ENCODE results near the gene PKD1L1.

PKD1L1 gene

GRCh38 chr7:47792521-47793121 is 155.6 kb downstream of the PKD1L1 start:
- DNase-seq (ENCODE audit: low read depth in 2 of 2), result no peak

- DNase-seq (ENCODE audit: low read depth in 2 of 2), result no peak
Measured at GRCh38 chr7:47791682-47792081, 156.6 kb downstream of the PKD1L1 start.

DNA sequence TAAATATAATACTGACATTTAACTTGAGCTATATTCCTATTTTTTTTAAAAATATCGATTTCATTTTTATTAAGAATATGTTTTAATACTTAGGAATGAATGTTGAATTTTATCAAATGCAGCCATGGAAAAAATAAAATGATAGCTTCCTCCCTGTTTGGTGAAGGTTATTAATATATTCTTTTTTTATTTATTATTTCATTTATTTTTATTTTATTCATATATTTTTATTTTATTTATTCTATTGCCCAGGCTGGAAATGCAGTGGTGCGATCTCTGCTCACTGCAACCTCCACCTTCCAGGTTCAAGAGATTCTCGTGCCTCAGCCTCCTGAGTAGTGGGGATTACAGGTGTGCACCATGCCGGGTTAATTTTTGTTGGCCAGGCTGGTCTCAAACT is 160.2 kb downstream of the PKD1L1 start:
- DNase-seq (ENCODE audit: low read depth in 2 of 2), result no peak

GRCh38 chr7:47787249-47788069 is 160.8 kb downstream of the PKD1L1 start:
- no peak for DNase-seq (ENCODE audit: low read depth in 2 of 2)

GRCh38 chr7:47786557-47787248 is 161.6 kb downstream of the PKD1L1 start:
- DNase-seq (ENCODE audit: low read depth in 2 of 2), result no peak

DNA sequence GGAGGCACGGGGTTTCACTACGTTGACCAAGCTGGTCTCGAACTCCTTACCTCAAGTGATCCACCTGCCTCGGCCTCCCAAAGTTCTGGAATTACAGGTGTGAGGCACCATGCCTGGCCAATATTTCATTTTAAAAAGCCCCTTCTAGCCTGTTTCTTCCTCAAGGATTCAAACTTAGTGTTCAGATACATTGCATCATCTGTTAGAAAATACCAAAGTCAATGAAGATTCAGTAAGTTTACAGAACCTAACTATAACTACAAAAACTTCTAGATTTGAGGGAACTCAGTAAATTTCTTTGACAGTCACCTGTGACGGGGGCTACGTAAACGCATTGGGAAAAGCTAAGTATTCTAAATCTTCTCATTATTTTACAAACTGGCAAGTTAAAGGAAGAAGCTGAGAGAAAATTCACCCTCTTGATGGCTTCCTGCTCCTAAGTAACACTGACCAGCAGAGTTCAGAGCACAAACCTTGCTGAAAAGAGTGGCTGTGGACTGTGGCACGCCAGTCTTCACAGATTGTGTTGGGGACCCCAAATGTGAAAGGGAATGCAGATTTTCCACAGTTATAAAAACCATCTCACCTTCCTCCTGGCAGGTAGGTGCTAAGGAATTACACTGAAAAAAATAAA is 162.2 kb downstream of the PKD1L1 start:
- no peak for DNase-seq (ENCODE audit: low read depth in 2 of 2)

DNA sequence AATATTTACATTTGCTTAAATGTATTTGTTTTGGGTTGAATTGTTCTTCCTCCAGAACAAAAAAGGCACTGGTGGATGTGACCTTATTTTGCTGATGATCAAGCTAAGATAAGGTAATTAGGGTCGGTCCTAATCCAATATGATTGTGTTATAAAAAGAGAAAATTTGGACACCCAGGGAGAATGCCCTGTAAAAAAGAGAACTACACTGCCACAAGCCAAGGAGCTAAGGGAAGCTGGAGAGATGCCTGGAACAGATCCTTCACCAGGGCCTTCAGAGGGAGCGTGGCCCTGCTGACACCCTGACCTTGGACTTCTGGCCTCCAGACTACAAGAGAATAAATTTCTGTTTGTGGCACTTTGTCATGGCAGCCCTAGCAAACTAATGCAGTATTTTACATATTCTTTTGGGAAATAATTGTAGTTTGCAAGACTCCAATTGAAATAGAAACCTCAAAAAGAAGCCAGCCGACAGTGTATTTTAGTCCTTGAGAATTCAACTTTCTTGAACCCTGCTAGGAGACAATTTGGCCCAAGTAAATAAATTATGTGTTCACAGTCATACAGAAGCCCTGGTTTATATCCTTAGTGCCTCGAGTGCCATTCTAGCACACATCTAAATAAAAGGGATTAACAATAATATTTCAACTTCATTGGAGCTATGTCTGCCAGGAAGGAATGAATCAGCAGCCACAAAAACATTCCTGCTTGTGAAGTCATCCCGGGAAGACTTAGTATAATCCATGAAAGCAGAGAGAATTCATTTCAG is 164.6 kb downstream of the PKD1L1 start:
- no peak for DNase-seq (ENCODE audit: low read depth in 2 of 2)

GRCh38 chr7:47782792-47783191 is 165.5 kb downstream of the PKD1L1 start:
- DNase-seq (ENCODE audit: low read depth in 2 of 2), result no peak

DNA sequence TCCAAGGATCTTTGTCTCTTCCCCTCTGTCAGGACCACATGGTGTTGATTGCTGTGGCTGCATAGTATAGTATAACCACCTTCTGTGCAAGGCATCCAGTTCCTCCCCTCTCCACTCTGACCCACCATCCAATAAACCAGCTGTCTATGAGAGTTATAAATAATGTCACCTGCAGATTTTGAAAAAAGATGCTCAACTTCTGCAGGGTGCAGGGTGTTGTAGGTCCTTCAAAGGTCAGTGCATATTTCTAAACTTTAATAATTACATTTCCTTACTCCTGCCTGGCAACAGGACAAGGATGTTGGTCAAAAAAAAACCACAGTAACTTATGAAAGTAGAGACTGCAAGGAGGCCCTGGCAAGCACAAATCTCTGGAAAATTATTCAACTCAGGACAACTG is 166.2 kb downstream of the PKD1L1 start:
- no peak for DNase-seq (ENCODE audit: low read depth in 2 of 2)

DNA sequence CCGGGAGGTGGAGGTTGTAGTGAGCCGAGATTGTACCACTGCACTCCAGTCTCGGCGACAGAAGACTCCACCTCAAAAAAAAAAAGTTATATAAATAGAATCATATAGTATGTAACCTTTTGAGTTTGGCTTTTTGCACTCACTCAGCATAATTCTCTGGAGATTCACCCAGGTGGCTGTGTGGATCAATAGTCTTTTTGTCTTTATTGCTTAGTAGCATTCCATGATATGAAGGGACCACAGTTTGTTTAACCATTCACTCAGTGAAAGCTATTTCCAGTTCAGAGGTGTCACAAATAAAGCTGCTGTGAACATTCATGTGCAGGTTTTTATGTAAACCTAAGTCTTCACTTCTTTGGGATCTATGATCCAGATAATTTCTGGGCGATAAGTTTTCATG is 167.7 kb downstream of the PKD1L1 start:
- no peak for DNase-seq (ENCODE audit: low read depth in 2 of 2)

DNA sequence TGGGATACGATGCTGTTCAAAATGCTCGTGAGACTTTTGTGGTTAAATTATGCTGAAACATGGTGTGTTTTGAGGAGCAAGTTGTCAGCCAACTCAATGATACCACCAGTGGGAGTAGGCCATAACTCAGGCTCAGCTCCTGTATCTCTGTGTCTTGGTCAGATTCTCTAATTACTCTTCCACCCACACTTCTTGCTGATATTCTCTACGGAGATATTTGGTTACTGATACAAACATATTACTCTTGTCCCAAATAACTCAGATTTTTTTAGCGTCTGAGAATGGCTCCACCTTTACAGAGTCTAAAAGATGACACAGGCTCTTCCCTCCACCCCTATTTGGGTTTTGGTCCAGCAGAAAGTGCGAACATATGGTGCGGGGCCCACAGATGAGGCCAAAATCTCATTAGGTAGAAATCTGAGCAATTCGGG is 168.9 kb downstream of the PKD1L1 start:
- DNase-seq (ENCODE audit: low read depth in 2 of 2), result no peak

DNA sequence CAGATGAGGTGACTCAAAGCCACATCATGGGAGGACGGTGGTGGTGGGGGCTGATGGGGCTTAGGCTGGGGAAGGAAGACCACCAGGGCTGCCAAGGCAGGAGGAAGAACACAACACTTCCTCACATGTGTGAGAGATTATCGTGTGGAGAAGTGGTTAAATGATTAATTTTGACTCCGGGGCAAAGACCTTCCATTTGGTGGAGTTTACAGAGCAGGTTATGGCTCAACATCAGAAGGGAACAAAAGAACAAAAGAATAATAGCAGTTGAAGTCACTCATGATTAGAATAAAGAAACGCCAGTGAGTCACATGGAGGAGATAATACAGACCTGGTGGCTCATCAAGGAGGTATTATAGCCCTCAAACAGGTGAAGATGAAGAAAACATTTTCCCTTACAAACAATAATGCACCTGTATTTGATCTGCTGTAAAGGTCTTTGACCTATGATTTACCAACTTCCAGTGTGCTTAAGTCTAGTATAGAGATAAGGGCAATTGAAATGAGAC is 170.1 kb downstream of the PKD1L1 start:
- DNase-seq (ENCODE audit: low read depth in 2 of 2), result no peak

DNA sequence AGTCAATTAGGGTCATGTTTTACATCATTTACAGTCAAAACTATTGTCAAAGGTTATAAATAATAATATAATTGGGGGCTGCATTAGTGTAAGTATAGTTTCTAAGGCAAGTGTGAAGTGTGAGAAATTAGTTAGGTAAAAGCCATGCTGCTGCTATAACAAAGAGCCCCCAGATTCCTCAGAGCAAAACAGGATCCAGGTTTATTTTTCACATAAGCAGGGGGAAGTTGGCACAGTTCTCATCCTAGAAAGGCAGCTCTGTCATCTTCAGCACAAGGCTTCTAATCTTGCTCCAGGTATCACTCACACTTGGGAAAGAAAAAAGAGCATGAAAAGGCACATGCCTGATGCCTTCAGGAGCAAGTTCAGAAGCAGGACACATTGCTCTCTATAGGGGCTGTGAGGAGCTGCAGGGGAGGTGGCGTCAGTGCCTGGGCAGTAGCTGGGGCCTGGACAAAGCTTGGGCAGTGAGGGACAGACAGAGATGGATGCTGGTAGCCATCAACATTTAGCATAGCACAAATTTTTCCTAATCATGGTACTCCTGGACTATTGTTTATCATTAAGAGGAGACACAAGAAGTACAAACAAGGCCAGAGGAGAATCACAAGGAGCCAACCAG is 170.6 kb downstream of the PKD1L1 start:
- no peak for DNase-seq (ENCODE audit: low read depth in 2 of 2)

- no peak for DNase-seq (ENCODE audit: low read depth in 2 of 2)
Measured at GRCh38 chr7:47776335-47776734, 171.9 kb downstream of the PKD1L1 start.

GRCh38 chr7:47775238-47775637 is 173.0 kb downstream of the PKD1L1 start:
- DNase-seq (ENCODE audit: low read depth in 2 of 2), result no peak

GRCh38 chr7:47772492-47772891 is 175.8 kb downstream of the PKD1L1 start:
- DNase-seq (ENCODE audit: low read depth in 2 of 2), result no peak

DNA sequence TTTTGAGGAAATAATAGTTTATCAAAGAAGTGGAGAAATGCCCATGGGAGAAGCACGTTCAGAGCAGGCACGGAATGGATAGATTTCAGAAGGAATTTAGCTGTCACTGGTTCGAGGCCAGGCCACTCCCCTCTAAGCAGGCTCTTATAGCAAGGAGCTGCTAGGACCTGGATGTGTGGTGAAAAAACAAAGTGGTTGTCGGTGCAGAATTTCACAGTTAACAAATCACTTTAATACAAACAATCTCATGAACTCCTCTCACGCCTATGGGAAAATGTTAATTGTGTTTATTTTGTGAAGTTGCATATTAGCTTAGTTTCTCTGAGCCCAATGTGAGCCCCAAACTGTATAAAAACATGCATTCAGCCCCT is 176.3 kb downstream of the PKD1L1 start:
- DNase-seq (ENCODE audit: low read depth in 2 of 2), result no peak

GRCh38 chr7:47771336-47771989 is 176.8 kb downstream of the PKD1L1 start:
- DNase-seq (ENCODE audit: low read depth in 2 of 2), result no peak

DNA sequence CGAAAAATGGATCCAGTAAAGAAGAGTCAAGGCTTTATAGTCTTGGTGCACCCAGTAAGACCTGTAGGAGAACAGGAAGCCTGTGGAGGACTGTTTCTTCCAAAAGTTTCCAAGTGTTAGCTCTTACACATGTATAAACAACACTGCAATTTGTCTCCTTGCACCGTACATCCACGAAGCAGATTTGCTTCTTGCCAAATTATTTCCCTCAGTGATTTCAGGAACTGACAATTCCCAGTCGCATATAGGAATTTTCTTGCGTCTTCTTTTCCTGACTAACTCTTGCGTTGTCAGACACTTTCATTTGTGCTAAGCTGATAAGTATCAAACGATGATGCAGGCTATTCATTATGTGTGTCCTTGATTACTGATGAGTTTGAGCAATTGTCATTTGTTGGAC is 182.1 kb downstream of the PKD1L1 start:
- DNase-seq (ENCODE audit: low read depth in 2 of 2), result no peak

- no peak for DNase-seq (ENCODE audit: low read depth in 2 of 2)
Measured at GRCh38 chr7:47765373-47765979, 182.8 kb downstream of the PKD1L1 start.
